Heart left ventricle (tissue), 13 donors: ENCODE measurements around the gene TRH.

Experiments
- CTCF ChIP-seq, 12 donors: fragments of 200-600 bp; sonication (generic) in 4 of 12; IDR thresholded peaks; one replicate each; pipeline versions ENCODE4 v1.5.0 to v1.8.0; 2018 to 2022; ENCODE audit warnings: antibody characterized with exemption in 12 of 12, mild to moderate bottlenecking in 5 of 12
- POLR2A ChIP-seq, 2 donors: fragments of 450-650 bp; IDR thresholded peaks; one replicate each; pipeline ENCODE4 v1.6.1; 2017; ENCODE audit warnings: antibody characterized with exemption in 2 of 2, mild to moderate bottlenecking in 2 of 2, moderate library complexity in 2 of 2
- donor health status: ischemic (EF 13 %, LVEDD 7.1; RV severe dilation, severe dysfunction).
- donor health status: DM: no; HTN: yes; CAD: no.
- donor health status: DM: no; HTN: no; CAD: no.
- donor health status: ischemic (EF 25% LVEDD 6.9; RV normal size, moderate dysfunction).
- donor health status: ischemic (EF 25% LVEDD 5.7; RV mildly dilated, moderate dysfunction).
- donor health status: ischemic (EF 35%, LVEDD 5.7; RV mildly dilated, moderate dysfunction).
- donor health status: nonischemic (EF 11% LVEDD 7.7; RV severe dilation, severe dysfunction).
- donor health status: DM: yes; HTN: yes; CAD: no.
- donor health status: PGD.
- donor health status: ischemic (EF 29% LVEDD 5.4; RV normal size, mild dysfunction).
- donor health status: nonischemic (EF 23%, LVEDD 6.1; RV moderate dilation, normal function).

GRCh38 chr3:129979905-129980304 is 5.4 kb downstream of the TRH start:
- TF ChIP-seq POLR2A (IDR thresholded peaks at IDR 0.05) (no peak), CTCF (IDR thresholded peaks at IDR 0.05) (no peak)
